Measurements from ENCODE around the gene EPS8. TPM values are rescaled to one million over a fixed set of nuclear protein-coding genes. Genes with fewer than 3 reads are reported as not detected.
"Not testable (repeated sequence)": the region's sequence is repeated elsewhere in the genome, so short reads cannot be mapped to it uniquely, and the experiment has no call there.

Gene EPS8
- total and polyA plus RNA-seq, 7 donors: 7.9 to 16.9 (median 12.9) TPM

DNA sequence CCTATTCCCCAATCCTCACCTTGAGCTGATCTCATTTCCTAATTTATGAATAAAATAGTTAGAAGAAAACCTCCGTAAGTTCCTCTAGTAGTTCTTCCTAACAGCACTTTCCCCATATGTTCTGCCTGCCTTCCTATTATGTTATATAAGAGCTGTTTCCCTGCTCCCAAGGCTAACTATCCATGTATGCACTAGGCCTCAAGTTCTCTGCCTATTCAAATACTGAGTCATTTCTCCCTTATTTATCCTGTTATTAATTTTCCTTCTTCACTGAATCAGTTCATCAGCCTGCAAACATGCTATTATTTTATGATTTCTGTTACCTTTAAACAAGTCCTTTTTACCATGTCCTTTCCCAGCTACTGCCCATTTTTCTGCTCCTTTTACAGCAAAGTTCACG is 164.1 kb downstream of the EPS8 start:
- TF ChIP-seq, protein P1, sequence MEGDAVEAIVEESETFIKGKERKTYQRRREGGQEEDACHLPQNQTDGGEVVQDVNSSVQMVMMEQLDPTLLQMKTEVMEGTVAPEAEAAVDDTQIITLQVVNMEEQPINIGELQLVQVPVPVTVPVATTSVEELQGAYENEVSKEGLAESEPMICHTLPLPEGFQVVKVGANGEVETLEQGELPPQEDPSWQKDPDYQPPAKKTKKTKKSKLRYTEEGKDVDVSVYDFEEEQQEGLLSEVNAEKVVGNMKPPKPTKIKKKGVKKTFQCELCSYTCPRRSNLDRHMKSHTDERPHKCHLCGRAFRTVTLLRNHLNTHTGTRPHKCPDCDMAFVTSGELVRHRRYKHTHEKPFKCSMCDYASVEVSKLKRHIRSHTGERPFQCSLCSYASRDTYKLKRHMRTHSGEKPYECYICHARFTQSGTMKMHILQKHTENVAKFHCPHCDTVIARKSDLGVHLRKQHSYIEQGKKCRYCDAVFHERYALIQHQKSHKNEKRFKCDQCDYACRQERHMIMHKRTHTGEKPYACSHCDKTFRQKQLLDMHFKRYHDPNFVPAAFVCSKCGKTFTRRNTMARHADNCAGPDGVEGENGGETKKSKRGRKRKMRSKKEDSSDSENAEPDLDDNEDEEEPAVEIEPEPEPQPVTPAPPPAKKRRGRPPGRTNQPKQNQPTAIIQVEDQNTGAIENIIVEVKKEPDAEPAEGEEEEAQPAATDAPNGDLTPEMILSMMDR (IDR thresholded peaks at IDR 0.05): no peak
- Histone ChIP-seq H3K27me3 (ENCODE audit: insufficient read depth in 3 of 3, low read length in 2 of 3) (no peaks in the 10 kb centered on the region), H3K27ac (no peak overlapping the region), H3K4me1 (peaks cover 19% of the 10 kb centered on the region), H3K9me3 (no peaks in the 10 kb centered on the region), H3K4me3 (no peak overlapping the region), H3K36me3 (ENCODE audit: insufficient read depth in 1 of 2, low read depth in 1 of 2) (peaks cover 0 to 29% of the 10 kb centered on the region in 2 donors)
- intact Hi-C loops (cut with DNase I): no loop called here
- 96 to 98% (median 97%) methylated on average over 2 of the region's 2 CpGs for WGBS, 3 donors
- DNase-seq (no peak), ATAC-seq (no peak)

DNA sequence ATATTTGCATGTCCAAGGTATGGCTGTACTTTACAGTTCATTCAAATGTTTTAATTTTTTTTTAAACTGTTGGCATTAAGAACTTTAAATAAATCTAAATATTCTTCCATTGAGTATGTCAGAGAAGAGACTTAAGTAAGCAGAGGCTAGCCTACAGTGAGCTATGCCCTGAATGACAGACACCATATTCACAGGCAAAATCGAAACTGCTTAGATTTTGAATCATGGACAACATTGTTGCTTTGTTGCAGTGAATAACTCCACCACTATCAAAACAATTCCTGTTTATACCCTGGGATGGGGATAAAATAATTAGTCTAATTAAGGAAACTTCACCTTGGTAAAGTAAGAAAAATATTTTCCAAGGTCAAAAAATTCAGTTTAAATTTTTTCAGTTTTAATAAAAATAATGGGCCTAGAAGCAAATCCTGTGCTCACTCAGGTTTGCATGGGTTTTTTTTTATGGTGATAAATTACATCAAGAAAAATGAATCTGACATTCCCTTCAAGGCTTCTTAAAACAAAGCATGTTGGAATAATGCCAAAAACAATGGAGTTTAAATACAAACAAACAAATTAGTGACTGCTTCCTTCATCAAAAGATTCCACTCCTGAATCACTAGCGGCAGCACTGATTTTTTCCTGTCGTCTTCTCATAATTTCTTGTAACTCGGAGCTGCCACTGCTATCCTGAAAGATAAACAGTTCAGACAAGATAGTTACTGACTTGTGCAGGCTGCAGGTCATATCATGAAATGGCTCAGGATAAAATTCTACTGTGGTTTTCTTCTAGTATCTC is 168.2 kb downstream of the EPS8 start:
- Histone ChIP-seq H3K9me3 (no peaks in the 10 kb centered on the region), H3K27me3 (ENCODE audit: insufficient read depth in 3 of 3, low read length in 2 of 3) (no peaks in the 10 kb centered on the region), H3K27ac (no peak overlapping the region), H3K36me3 (ENCODE audit: insufficient read depth in 1 of 2, low read depth in 1 of 2) (peaks cover 0 to 36% of the 10 kb centered on the region in 2 donors), H3K4me3 (no peak overlapping the region), H3K4me1 (no peaks in the 10 kb centered on the region)
- TF ChIP-seq, protein P1 (IDR thresholded peaks at IDR 0.05): no peak
- ATAC-seq (no peak), DNase-seq (no peak)
- WGBS, 3 donors: 78 to 84% (median 80%) methylated on average over 4 of the region's 4 CpGs
- intact Hi-C loops (cut with DNase I): no loop called here

DNA sequence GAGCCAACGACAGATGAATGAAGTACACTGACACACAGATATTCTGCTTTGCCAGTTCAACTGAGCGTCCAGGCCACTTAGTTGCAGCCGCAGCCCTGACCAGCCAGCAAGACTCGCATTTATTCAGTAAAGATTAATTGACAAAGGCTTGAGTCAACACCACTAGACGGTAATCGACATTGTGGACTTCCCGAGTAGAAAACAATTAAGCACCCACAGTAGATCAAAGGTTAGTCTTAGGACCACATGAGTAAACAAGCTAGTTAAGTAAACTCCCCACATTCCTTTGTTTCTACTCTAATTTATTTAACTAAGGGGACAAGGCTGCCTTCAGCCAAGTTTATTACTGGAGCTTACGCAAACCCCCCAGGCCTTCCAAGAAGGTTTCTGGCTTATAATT is 172.7 kb downstream of the EPS8 start:
- ATAC-seq; H3K4me1 ChIP-seq; H3K27me3 ChIP-seq (ENCODE audit: insufficient read depth in 3 of 3, low read length in 2 of 3); H3K4me3 ChIP-seq; DNase-seq; H3K27ac ChIP-seq; intact Hi-C loops (cut with DNase I); H3K36me3 ChIP-seq (ENCODE audit: insufficient read depth in 1 of 2, low read depth in 1 of 2): not testable (repeated sequence)
- 95 to 98% (median 96%) methylated on average over 8 of the region's 8 CpGs for whole genome bisulfite sequencing, 3 donors
- H3K9me3 ChIP-seq: peaks cover 11% of the 10 kb centered on the region

DNA sequence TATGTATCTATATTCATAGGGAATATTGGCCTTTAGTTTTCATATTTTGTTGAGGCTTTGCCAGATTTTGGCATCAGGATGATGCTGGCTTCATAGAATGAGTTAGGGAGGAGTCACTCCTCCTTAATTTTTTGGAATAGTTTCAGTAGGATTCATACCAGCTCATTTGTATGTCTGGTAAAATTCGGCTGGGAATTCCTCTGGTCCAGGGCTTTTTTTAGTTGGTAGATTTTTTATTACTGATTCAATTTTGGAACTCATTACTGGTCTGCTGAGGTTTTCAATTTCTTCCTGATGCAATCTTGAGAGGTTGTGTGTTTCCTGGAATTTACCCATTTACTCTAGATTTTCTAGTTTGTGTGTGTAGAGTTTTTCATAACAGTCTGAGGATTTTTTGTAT is 175.2 kb downstream of the EPS8 start:
- DNase-seq (no peak), ATAC-seq (no peak)
- Histone ChIP-seq H3K4me3 (no peak overlapping the region), H3K27me3 (ENCODE audit: insufficient read depth in 3 of 3, low read length in 2 of 3) (no peaks in the 10 kb centered on the region), H3K36me3 (ENCODE audit: insufficient read depth in 1 of 2, low read depth in 1 of 2) (no peaks in the 10 kb centered on the region), H3K9me3 (peaks cover 11% of the 10 kb centered on the region), H3K4me1 (no peaks in the 10 kb centered on the region), H3K27ac (no peak overlapping the region)
- intact Hi-C loops (cut with DNase I): no loop called here
- WGBS, 3 donors: 30 to 48% (median 47%) methylated on average over 1 of the region's 1 CpG
- TF ChIP-seq, protein P1 (IDR thresholded peaks at IDR 0.05): no peak

DNA sequence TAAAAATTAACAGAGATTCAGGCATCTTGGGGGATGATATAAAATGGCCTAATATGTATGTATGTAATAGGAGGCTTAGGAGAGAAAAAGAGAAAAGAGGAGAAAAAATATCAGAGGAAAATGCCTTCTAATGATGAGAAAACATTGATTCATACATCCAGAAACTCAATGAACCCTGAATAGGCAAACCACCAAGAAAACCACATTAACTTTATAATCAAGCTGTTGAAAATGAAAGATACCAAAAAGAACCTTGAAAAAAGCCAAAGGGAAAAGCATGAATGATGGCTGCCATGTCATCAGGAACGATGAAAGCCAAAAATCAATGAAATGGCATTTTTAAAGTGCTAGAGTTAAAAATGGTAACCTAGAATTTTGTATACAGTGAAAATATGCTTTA is 180.2 kb downstream of the EPS8 start:
- ATAC-seq (no peak), DNase-seq (no peak)
- no peaks in the 10 kb centered on the region for H3K36me3 ChIP-seq (ENCODE audit: insufficient read depth in 1 of 2, low read depth in 1 of 2)
- 73 to 86% (median 85%) methylated on average over 1 of the region's 1 CpG for WGBS, 3 donors
- no peak overlapping the region for H3K4me3 ChIP-seq
- intact Hi-C loops (cut with DNase I): no loop called here
- no peaks in the 10 kb centered on the region for H3K27me3 ChIP-seq (ENCODE audit: insufficient read depth in 3 of 3, low read length in 2 of 3)
- peaks cover 11% of the 10 kb centered on the region for H3K9me3 ChIP-seq
- TF ChIP-seq, protein P1 (IDR thresholded peaks at IDR 0.05): no peak
- H3K27ac ChIP-seq: no peak overlapping the region
- no peaks in the 10 kb centered on the region for H3K4me1 ChIP-seq
